HCT116 (cell line): ENCODE results near the gene CNPY3. TPM values are rescaled to one million over a fixed set of nuclear protein-coding genes. Genes with fewer than 3 reads are reported as not detected.

Experiments used
- ATAC-seq: fragments of 200-7000 bp; cut with Tn5 transposase; 2 replicates; pipeline ENCODE4 v1.9.1; 2020; ENCODE audit warnings: mild to moderate bottlenecking, moderate library complexity
- BruUV-seq: library from RNA; stranded (reverse); fragments of 400-500 nt; replicated peaks from 2 replicates; lab custom pipeline; 2021; lab: Mats Ljungman, UMichigan
- CTCF ChIA-PET: fragments of 300-600 bp; sonication (Branson Sonifier 250); formaldehyde crosslinking; loops from one replicate; lab custom pipeline; 2021; ENCODE audit warnings: antibody characterized with exemption; lab: Charles Lee
- POLR2A ChIA-PET: fragments of 300-600, 350-600 bp; sonication (Branson Sonifier 250); formaldehyde crosslinking; loops from one replicate; lab custom pipeline; 2021; ENCODE audit warnings: antibody characterized with exemption; lab: Charles Lee
- RAD21 ChIA-PET, 2 experiments: fragments of 300-600 bp; sonication (Branson Sonifier 250); formaldehyde crosslinking; loops; one replicate each; lab custom pipeline; 2023; ENCODE audit warnings: low total read pairs in 2 of 2; ENCODE audit not compliant: uncharacterized antibody in 2 of 2, unreplicated experiment in 2 of 2, low non-redundant PET in 1 of 2; lab: Charles Lee
- DNase-seq: peaks from one replicate; pipeline ENCODE4 v3.0.0-alpha.2; 2010; ENCODE audit warnings: low read depth, low spot score
- H2AFZ ChIP-seq: fragments of 200-600 bp; shearing (Covaris generic), sonication (generic); 2 replicates; pipeline ENCODE4 v1.6.1; 2017; ENCODE audit warnings: low read depth, mixed run types, mixed read lengths, antibody characterized with exemption, low read length; ENCODE audit not compliant: poor library complexity, severe bottlenecking
- H3K27ac ChIP-seq: 2 replicates; pipeline ENCODE4 v1.5.1; 2012; ENCODE audit warnings: low read depth, low read length
- H3K27me3 ChIP-seq: fragments of 200-600 bp; sonication (generic); 2 replicates; pipeline ENCODE4 v1.6.1; 2016; ENCODE audit warnings: mixed run types, low read length, mixed read lengths; ENCODE audit not compliant: insufficient read depth
- H3K36me3 ChIP-seq, 2 experiments: fragments of 200-500 bp in 1 of 2; fragments of 200-600 bp in 1 of 2; sonication (Bioruptor generic) in 1 of 2; sonication (generic) in 1 of 2; 2 replicates each; pipeline versions ENCODE4 v1.5.1 to v1.6.1; 2014 to 2016; ENCODE audit warnings: low read length in 2 of 2, inconsistent platforms in 1 of 2, mixed read lengths in 1 of 2, mixed run types in 1 of 2; ENCODE audit not compliant: insufficient read depth in 2 of 2, control insufficient read depth in 1 of 2
- H3K4me1 ChIP-seq, 2 experiments: fragments of 200-600 bp in 1 of 2; sonication (generic) in 1 of 2; 2 replicates each; pipeline versions ENCODE4 v1.5.1 to v1.6.1; 2012 to 2017; ENCODE audit warnings: low read length in 2 of 2, inconsistent platforms in 1 of 2, mild to moderate bottlenecking in 1 of 2, mixed read lengths in 1 of 2, mixed run types in 1 of 2, moderate library complexity in 1 of 2; ENCODE audit not compliant: insufficient read depth in 2 of 2, control insufficient read depth in 1 of 2
- H3K4me2 ChIP-seq: fragments of 200-600 bp; sonication (generic); 2 replicates; pipeline ENCODE4 v1.6.1; 2017; ENCODE audit warnings: mixed run types, low read length, mixed read lengths
- H3K4me3 ChIP-seq, 2 experiments: fragments of 200-600 bp in 1 of 2; sonication (generic) in 1 of 2; replicated peaks in 1 of 2; 2 replicates each; pipeline ENCODE4 v1.5.1; 2011 to 2016; ENCODE audit warnings: low read length in 2 of 2, control low read depth in 1 of 2, low read depth in 1 of 2, mild to moderate bottlenecking in 1 of 2, mixed read lengths in 1 of 2, mixed run types in 1 of 2
- H3K79me2 ChIP-seq: fragments of 200-600 bp; sonication (generic); 2 replicates; pipeline ENCODE4 v1.6.1; 2017; ENCODE audit warnings: mild to moderate bottlenecking, mixed run types, low read length, moderate library complexity, mixed read lengths; ENCODE audit not compliant: insufficient read depth
- H3K9ac ChIP-seq: fragments of 200-600 bp; sonication (generic); 2 replicates; pipeline ENCODE4 v1.6.1; 2016; ENCODE audit warnings: low read length, mixed read lengths
- H3K9me2 ChIP-seq: fragments of 200-600 bp; sonication (generic), shearing (Covaris generic); 2 replicates; pipeline ENCODE4 v1.6.1; 2017; ENCODE audit warnings: mixed run types, mild to moderate bottlenecking, moderate library complexity; ENCODE audit not compliant: insufficient read depth
- H3K9me3 ChIP-seq, 2 experiments: fragments of 200-500 bp in 1 of 2; fragments of 200-600 bp in 1 of 2; sonication (Bioruptor generic) in 1 of 2; sonication (generic) in 1 of 2; 2 replicates each; pipeline ENCODE4 v1.6.1; 2014 to 2017; ENCODE audit warnings: low read length in 2 of 2, mixed read lengths in 2 of 2, inconsistent platforms in 1 of 2, low read depth in 1 of 2, mild to moderate bottlenecking in 1 of 2, mixed run types in 1 of 2, moderate library complexity in 1 of 2; ENCODE audit not compliant: control insufficient read depth in 1 of 2, insufficient read depth in 1 of 2
- H4K20me1 ChIP-seq: fragments of 200-600 bp; sonication (generic), shearing (Covaris generic); 2 replicates; pipeline ENCODE4 v1.6.1; 2017; ENCODE audit warnings: mixed run types, mild to moderate bottlenecking, moderate library complexity; ENCODE audit not compliant: insufficient read depth
- CBX3 ChIP-seq: IDR thresholded peaks from 2 replicates; pipeline ENCODE4 v1.6.1; 2012; ENCODE audit warnings: low read depth
- CEBPB ChIP-seq: IDR thresholded peaks from 2 replicates; pipeline ENCODE4 v1.6.1; 2012; ENCODE audit warnings: low read depth
- EGR1 ChIP-seq: IDR thresholded peaks from 2 replicates; pipeline ENCODE4 v1.6.1; 2012; ENCODE audit warnings: low read depth
- ELF1 ChIP-seq: IDR thresholded peaks from 2 replicates; pipeline ENCODE4 v1.6.1; 2012; ENCODE audit warnings: low read depth, borderline replicate concordance
- EZH2 ChIP-seq: fragments of 200-600 bp; sonication (generic); IDR thresholded peaks from 2 replicates; pipeline ENCODE4 v1.6.1; 2017; ENCODE audit warnings: antibody characterized with exemption, mixed run types
- EZH2phosphoT487 ChIP-seq: fragments of 200-600 bp; IDR thresholded peaks from 2 replicates; pipeline ENCODE4 v1.6.1; 2018; ENCODE audit warnings: antibody characterized with exemption, borderline replicate concordance
- FOSL1 ChIP-seq: IDR thresholded peaks from 2 replicates; pipeline ENCODE4 v1.6.1; 2012; ENCODE audit warnings: low read depth
- JUND ChIP-seq: IDR thresholded peaks from 2 replicates; pipeline ENCODE4 v1.6.1; 2012
- POLR2A ChIP-seq: IDR thresholded peaks from 2 replicates; pipeline ENCODE4 v1.7.0; 2011; ENCODE audit warnings: borderline replicate concordance; ENCODE audit not compliant: insufficient read depth, insufficient read length; ENCODE audit errors: extremely low read depth
- POLR2AphosphoS5 ChIP-seq: IDR thresholded peaks from 2 replicates; pipeline ENCODE4 v1.6.1; 2011; ENCODE audit warnings: mild to moderate bottlenecking, low read depth, low read length, moderate library complexity
- RAD21 ChIP-seq: IDR thresholded peaks from 2 replicates; pipeline ENCODE4 v1.6.1; 2012; ENCODE audit warnings: low read depth, mild to moderate bottlenecking
- SIN3A ChIP-seq: IDR thresholded peaks from 2 replicates; pipeline ENCODE4 v1.6.1; 2012; ENCODE audit warnings: low read depth
- SP1 ChIP-seq: IDR thresholded peaks from 2 replicates; pipeline ENCODE4 v1.6.1; 2012; ENCODE audit warnings: low read depth
- SRF ChIP-seq: IDR thresholded peaks from 2 replicates; pipeline ENCODE4 v1.6.1; 2012; ENCODE audit warnings: low read depth
- TCF7L2 ChIP-seq: IDR thresholded peaks from 2 replicates; pipeline ENCODE4 v1.7.0; 2011; ENCODE audit warnings: borderline replicate concordance, inconsistent platforms; ENCODE audit not compliant: insufficient read depth, insufficient read length; ENCODE audit errors: extremely low read depth
- YY1 ChIP-seq: IDR thresholded peaks from 2 replicates; pipeline ENCODE4 v1.6.1; 2011; ENCODE audit warnings: low read length, low read depth, moderate library complexity, mild to moderate bottlenecking; ENCODE audit not compliant: insufficient replicate concordance; ENCODE audit errors: extremely low read depth
- ZFX ChIP-seq: fragments of 450-650 bp; IDR thresholded peaks from 2 replicates; pipeline ENCODE4 v1.6.1; 2017
- ZNF274 ChIP-seq: fragments of 200-500 bp; sonication (Bioruptor generic); IDR thresholded peaks from 2 replicates; pipeline ENCODE4 v1.6.1; 2014; ENCODE audit warnings: mild to moderate bottlenecking, low read depth, low read length, inconsistent platforms
- intact Hi-C: fragments of 100-400 bp; cut with micrococcal nuclease; formaldehyde crosslinking; loops from 2 replicates; pipeline ENCODE4 v1.10.0; 2022
- total RNA-seq: library from RNA; stranded (reverse); gene quantifications from one replicate; pipeline ENCODE4 v1.2.1, GENCODE V29; 2021; ENCODE audit not compliant: unreplicated experiment
- TF ChIP-seq, protein P1 (sequence below): IDR thresholded peaks from 2 replicates; pipeline ENCODE4 v1.6.1; 2012
- TF ChIP-seq, protein P2 (sequence below): IDR thresholded peaks from 2 replicates; pipeline ENCODE4 v1.6.1; 2012; ENCODE audit warnings: low read depth
- TF ChIP-seq, protein P3 (sequence below): IDR thresholded peaks from 2 replicates; pipeline ENCODE4 v1.6.1; 2012
- TF ChIP-seq, protein P4 (sequence below): IDR thresholded peaks from 2 replicates; pipeline ENCODE4 v1.6.1; 2011; ENCODE audit warnings: mild to moderate bottlenecking, low read length, moderate library complexity; ENCODE audit not compliant: insufficient replicate concordance; ENCODE audit errors: extremely low read depth

Gene CNPY3
- total RNA-seq, 1 experiment from 2014 or later, result 49.1 TPM

DNA sequence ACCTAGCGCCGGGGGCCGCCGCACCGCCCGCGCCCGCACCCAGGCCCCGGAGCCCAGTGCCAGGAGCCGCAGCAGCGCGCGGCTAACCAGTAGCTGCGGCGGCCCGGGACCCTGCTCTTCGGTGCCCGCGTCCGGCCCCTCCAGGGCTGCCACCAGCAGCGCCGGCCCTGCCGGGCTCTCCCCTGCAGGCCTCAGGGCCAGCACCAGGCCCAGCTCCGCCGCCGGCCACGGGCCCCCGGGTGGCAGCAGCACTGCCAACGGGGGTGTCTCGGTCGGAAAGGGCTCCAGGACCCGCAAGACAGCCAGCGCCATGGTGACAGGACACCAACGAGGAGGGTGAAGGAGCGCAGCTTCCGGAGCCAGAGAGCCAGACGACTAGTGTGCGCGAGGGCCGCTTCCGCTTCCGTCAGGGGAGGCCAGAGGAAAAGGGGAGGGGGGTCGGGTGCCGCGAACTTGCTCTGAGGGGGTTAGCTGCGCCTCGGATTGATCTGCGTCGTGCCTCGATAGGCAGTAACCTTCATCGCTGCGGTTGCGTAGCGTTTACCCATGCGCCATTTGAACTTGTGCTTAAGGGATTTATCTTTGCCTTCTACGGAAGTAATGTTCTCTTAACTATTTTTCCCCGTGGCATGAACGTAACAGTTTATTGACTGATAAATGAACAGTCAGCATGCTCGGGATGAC lies 49.7 kb downstream of the CNPY3 start, which contains the start of gene PEX6:
Gene PEX6, minus strand, starts transcription at position 343 of the 684 bp plus-strand sequence. Its CDS starts 31 bp downstream, at position 312.
- no peaks in the 10 kb centered on the region for H3K27me3 ChIP-seq
- H3K4me3 ChIP-seq, result peak within 1 kb of the TSS; percentile 87 to 90
- ChIA-PET POLR2A (interaction anchor here (0.9 to 1.6 kb wide), 4 partner anchors 9 to 196 kb away, joined by 3 to 6 read pairs (median 5); partner anchors contain the start of genes CNPY3 and RRP36), CTCF (no interaction called here), RAD21 (no interaction called here)
- no peaks in the 10 kb centered on the region for H4K20me1 ChIP-seq
- H3K9ac ChIP-seq, result peak within 1 kb of the TSS; percentile 79
- H3K27ac ChIP-seq, result peak within 1 kb of the TSS; percentile 82
- intact Hi-C loops, result no loop called here
- H3K4me1 ChIP-seq, result peaks cover 4 to 27% of the 10 kb centered on the region in 2 experiments; a peak in 2 of 4 replicates
- peaks cover 26% of the 10 kb centered on the region for H3K79me2 ChIP-seq
- no peaks in the 10 kb centered on the region for H3K36me3 ChIP-seq
- BruUV-seq, result no TSS peak
- H3K9me2 ChIP-seq, result no peaks in the 10 kb centered on the region
- H3K9me3 ChIP-seq, result no peaks in the 10 kb centered on the region
- DNase-seq (peak; percentile 70), ATAC-seq (peak; percentile 88)
- peak within 1 kb of the TSS; percentile 94 for H3K4me2 ChIP-seq
- H2AFZ ChIP-seq, result no peak within 1 kb of the TSS
- no peak for TF ChIP-seq EZH2phosphoT487
- TF ChIP-seq RAD21, result no peak
- TF ChIP-seq, protein P1, sequence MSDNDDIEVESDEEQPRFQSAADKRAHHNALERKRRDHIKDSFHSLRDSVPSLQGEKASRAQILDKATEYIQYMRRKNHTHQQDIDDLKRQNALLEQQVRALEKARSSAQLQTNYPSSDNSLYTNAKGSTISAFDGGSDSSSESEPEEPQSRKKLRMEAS, result peak; percentile 82
- TF ChIP-seq SP1, result peak; percentile 25; the same call in 1 of the 2 replicates
- TF ChIP-seq CEBPB, result no peak
- no peak for TF ChIP-seq FOSL1
- no peak for TF ChIP-seq JUND
- TF ChIP-seq POLR2A, result peak; percentile 92
- TF ChIP-seq CBX3, result no peak
- TF ChIP-seq ELF1, result no peak; the same call in 1 of the 2 replicates
- peak; percentile 54 for TF ChIP-seq SIN3A
- TF ChIP-seq YY1, result peak; percentile 75
- TF ChIP-seq EZH2, result no peak
- TF ChIP-seq, protein P2, sequence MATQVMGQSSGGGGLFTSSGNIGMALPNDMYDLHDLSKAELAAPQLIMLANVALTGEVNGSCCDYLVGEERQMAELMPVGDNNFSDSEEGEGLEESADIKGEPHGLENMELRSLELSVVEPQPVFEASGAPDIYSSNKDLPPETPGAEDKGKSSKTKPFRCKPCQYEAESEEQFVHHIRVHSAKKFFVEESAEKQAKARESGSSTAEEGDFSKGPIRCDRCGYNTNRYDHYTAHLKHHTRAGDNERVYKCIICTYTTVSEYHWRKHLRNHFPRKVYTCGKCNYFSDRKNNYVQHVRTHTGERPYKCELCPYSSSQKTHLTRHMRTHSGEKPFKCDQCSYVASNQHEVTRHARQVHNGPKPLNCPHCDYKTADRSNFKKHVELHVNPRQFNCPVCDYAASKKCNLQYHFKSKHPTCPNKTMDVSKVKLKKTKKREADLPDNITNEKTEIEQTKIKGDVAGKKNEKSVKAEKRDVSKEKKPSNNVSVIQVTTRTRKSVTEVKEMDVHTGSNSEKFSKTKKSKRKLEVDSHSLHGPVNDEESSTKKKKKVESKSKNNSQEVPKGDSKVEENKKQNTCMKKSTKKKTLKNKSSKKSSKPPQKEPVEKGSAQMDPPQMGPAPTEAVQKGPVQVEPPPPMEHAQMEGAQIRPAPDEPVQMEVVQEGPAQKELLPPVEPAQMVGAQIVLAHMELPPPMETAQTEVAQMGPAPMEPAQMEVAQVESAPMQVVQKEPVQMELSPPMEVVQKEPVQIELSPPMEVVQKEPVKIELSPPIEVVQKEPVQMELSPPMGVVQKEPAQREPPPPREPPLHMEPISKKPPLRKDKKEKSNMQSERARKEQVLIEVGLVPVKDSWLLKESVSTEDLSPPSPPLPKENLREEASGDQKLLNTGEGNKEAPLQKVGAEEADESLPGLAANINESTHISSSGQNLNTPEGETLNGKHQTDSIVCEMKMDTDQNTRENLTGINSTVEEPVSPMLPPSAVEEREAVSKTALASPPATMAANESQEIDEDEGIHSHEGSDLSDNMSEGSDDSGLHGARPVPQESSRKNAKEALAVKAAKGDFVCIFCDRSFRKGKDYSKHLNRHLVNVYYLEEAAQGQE, result no peak
- TF ChIP-seq ZFX, result peak; percentile 94
- no peak; the same call in 1 of the 2 replicates for TF ChIP-seq SRF
- TF ChIP-seq EGR1, result no peak
- peak; percentile 23 for TF ChIP-seq TCF7L2
- TF ChIP-seq ZNF274, result no peak
- TF ChIP-seq, protein P3, sequence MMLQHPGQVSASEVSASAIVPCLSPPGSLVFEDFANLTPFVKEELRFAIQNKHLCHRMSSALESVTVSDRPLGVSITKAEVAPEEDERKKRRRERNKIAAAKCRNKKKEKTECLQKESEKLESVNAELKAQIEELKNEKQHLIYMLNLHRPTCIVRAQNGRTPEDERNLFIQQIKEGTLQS, result no peak
- TF ChIP-seq POLR2AphosphoS5, result peak; percentile 93
- TF ChIP-seq, protein P4, sequence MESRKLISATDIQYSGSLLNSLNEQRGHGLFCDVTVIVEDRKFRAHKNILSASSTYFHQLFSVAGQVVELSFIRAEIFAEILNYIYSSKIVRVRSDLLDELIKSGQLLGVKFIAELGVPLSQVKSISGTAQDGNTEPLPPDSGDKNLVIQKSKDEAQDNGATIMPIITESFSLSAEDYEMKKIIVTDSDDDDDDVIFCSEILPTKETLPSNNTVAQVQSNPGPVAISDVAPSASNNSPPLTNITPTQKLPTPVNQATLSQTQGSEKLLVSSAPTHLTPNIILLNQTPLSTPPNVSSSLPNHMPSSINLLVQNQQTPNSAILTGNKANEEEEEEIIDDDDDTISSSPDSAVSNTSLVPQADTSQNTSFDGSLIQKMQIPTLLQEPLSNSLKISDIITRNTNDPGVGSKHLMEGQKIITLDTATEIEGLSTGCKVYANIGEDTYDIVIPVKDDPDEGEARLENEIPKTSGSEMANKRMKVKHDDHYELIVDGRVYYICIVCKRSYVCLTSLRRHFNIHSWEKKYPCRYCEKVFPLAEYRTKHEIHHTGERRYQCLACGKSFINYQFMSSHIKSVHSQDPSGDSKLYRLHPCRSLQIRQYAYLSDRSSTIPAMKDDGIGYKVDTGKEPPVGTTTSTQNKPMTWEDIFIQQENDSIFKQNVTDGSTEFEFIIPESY, result peak; percentile 54
